Neural cell (in vitro differentiated cells): ENCODE measurements around the gene GAL. TPM values are rescaled to one million over a fixed set of nuclear protein-coding genes. Genes with fewer than 3 reads are reported as not detected.

Experiments used
- H2AFZ ChIP-seq: fragments of 200-600, 300-800 bp; sonication (generic), shearing (Covaris generic); 2 replicates; pipeline ENCODE4 v1.6.0; 2014; ENCODE audit warnings: low read depth, mild to moderate bottlenecking, antibody characterized with exemption, low read length, moderate library complexity
- H3F3A ChIP-seq: fragments of 200-600 bp; shearing (Covaris generic); 2 replicates; pipeline ENCODE4 v1.6.1; 2016; ENCODE audit warnings: mild to moderate bottlenecking, moderate library complexity, mixed read lengths, antibody characterized with exemption, low read length; ENCODE audit not compliant: insufficient read depth, poor library complexity, severe bottlenecking
- H3K27ac ChIP-seq: fragments of 200-600, 300-800 bp; sonication (generic), shearing (Covaris generic); 2 replicates; pipeline ENCODE4 v1.5.1; 2014; ENCODE audit warnings: mild to moderate bottlenecking, low read length, moderate library complexity
- H3K27me3 ChIP-seq: fragments of 300-800, 200-600 bp; sonication (generic), shearing (Covaris generic); 2 replicates; pipeline ENCODE4 v1.6.0; 2014; ENCODE audit warnings: mild to moderate bottlenecking, low read depth, low read length, moderate library complexity; ENCODE audit not compliant: insufficient read depth
- H3K36me3 ChIP-seq: fragments of 300-800, 200-600 bp; sonication (generic), shearing (Covaris generic); 2 replicates; pipeline ENCODE4 v1.5.1; 2014; ENCODE audit warnings: mild to moderate bottlenecking, antibody characterized with exemption, low read length, moderate library complexity; ENCODE audit not compliant: insufficient read depth
- H3K4me2 ChIP-seq: fragments of 300-800, 200-600 bp; sonication (generic), shearing (Covaris generic); 2 replicates; pipeline ENCODE4 v1.6.0; 2014; ENCODE audit warnings: mild to moderate bottlenecking, low read length
- H3K4me3 ChIP-seq: fragments of 300-800, 200-600 bp; sonication (generic), shearing (Covaris generic); 2 replicates; pipeline ENCODE4 v1.5.1; 2014; ENCODE audit warnings: mild to moderate bottlenecking, low read length, moderate library complexity
- H3K79me2 ChIP-seq: fragments of 200-600 bp; shearing (Covaris generic); replicated peaks from 2 replicates; pipeline ENCODE4 v1.6.0; 2014; ENCODE audit warnings: mild to moderate bottlenecking, low read length, moderate library complexity; ENCODE audit not compliant: insufficient read depth
- H3K9ac ChIP-seq: fragments of 300-800, 200-600 bp; sonication (generic), shearing (Covaris generic); 2 replicates; pipeline ENCODE4 v1.6.1; 2016; ENCODE audit warnings: mild to moderate bottlenecking, low read length, mixed read lengths
- H3K9me2 ChIP-seq: fragments of 200-600 bp; shearing (Covaris generic); 2 replicates; pipeline ENCODE4 v1.6.1; 2016; ENCODE audit warnings: mild to moderate bottlenecking, low read length, mixed read lengths; ENCODE audit not compliant: insufficient read depth
- H3K9me3 ChIP-seq: fragments of 200-600, 300-800 bp; sonication (generic), shearing (Covaris generic); 2 replicates; pipeline ENCODE4 v1.6.1; 2016; ENCODE audit warnings: mild to moderate bottlenecking, mixed run types, low read length, moderate library complexity, mixed read lengths
- H4K20me1 ChIP-seq: fragments of 200-600 bp; shearing (Covaris generic); 2 replicates; pipeline ENCODE4 v1.6.1; 2016; ENCODE audit warnings: mild to moderate bottlenecking, mixed run types; ENCODE audit not compliant: insufficient read depth
- EP300 ChIP-seq: fragments of 450-650 bp; conservative IDR thresholded peaks from 2 replicates; pipeline ENCODE4 v1.6.1; 2014; ENCODE audit warnings: antibody characterized with exemption, mild to moderate bottlenecking, moderate library complexity; ENCODE audit not compliant: poor library complexity, severe bottlenecking
- EZH2 ChIP-seq: fragments of 200-600, 300-800 bp; shearing (Covaris generic), sonication (generic); IDR thresholded peaks from 2 replicates; pipeline ENCODE4 v1.6.1; 2014; ENCODE audit warnings: antibody characterized with exemption, low read length, borderline replicate concordance, mild to moderate bottlenecking; ENCODE audit not compliant: insufficient read depth, poor library complexity, severe bottlenecking
- MXI1 ChIP-seq: fragments of 450-650 bp; conservative IDR thresholded peaks from 2 replicates; pipeline ENCODE4 v1.6.1; 2014; ENCODE audit warnings: antibody characterized with exemption, mild to moderate bottlenecking; ENCODE audit not compliant: poor library complexity, severe bottlenecking
- POLR2AphosphoS5 ChIP-seq: IDR thresholded peaks from 2 replicates; pipeline ENCODE4 v1.6.1; 2012
- RAD21 ChIP-seq: fragments of 450-650 bp; conservative IDR thresholded peaks from 2 replicates; pipeline ENCODE4 v1.6.1; 2014; ENCODE audit warnings: antibody characterized with exemption, mild to moderate bottlenecking, moderate library complexity
- REST ChIP-seq: IDR thresholded peaks from 2 replicates; pipeline ENCODE4 v1.6.1; 2012; ENCODE audit warnings: borderline replicate concordance
- SMC3 ChIP-seq: fragments of 450-650 bp; conservative IDR thresholded peaks from 2 replicates; pipeline ENCODE4 v1.6.1; 2014; ENCODE audit warnings: antibody characterized with exemption, mild to moderate bottlenecking, moderate library complexity; ENCODE audit not compliant: poor library complexity
- TAF1 ChIP-seq: IDR thresholded peaks from 2 replicates; pipeline ENCODE4 v1.6.1; 2012; ENCODE audit warnings: low read depth
- polyA plus RNA-seq: library from polyadenylated mRNA; depleted of rRNA; stranded (reverse); fragments of >200 nt; gene quantifications from 2 replicates; pipeline ENCODE4 v1.2.3, GENCODE V29; 2014
- TF ChIP-seq, protein P1 (sequence below): fragments of 450-650 bp; IDR thresholded peaks from 2 replicates; pipeline ENCODE4 v1.5.1; 2014; ENCODE audit warnings: antibody characterized with exemption, mild to moderate bottlenecking, moderate library complexity; ENCODE audit not compliant: poor library complexity, severe bottlenecking

The GAL gene
- polyA plus RNA-seq, 1 donor from 2014 or later = 2.1 TPM

GRCh38 chr11:68698993-68699392, 14.6 kb downstream of the GAL start:
- no peaks in the 10 kb centered on the region for H4K20me1 ChIP-seq
- no peaks in the 10 kb centered on the region for H3K9me2 ChIP-seq
- H3K9me3 ChIP-seq = peaks cover 5% of the 10 kb centered on the region
- H3K27ac ChIP-seq = no peak overlapping the region
- H3K79me2 ChIP-seq = no peaks in the 10 kb centered on the region
- no peaks in the 10 kb centered on the region for H3K27me3 ChIP-seq
- H3K36me3 ChIP-seq = no peaks in the 10 kb centered on the region
- H3F3A ChIP-seq = no peaks in the 10 kb centered on the region
- no peak overlapping the region for H3K9ac ChIP-seq
- no peak overlapping the region for H3K4me3 ChIP-seq
- H2AFZ ChIP-seq = no peak overlapping the region
- TF ChIP-seq TAF1 = no peak
- TF ChIP-seq RAD21 = no peak
- no peak for TF ChIP-seq SMC3
- TF ChIP-seq REST = no peak
- TF ChIP-seq EP300 = no peak
- no peak for TF ChIP-seq MXI1
- no peak for TF ChIP-seq POLR2AphosphoS5
- TF ChIP-seq EZH2 = no peak
- TF ChIP-seq, protein P1, sequence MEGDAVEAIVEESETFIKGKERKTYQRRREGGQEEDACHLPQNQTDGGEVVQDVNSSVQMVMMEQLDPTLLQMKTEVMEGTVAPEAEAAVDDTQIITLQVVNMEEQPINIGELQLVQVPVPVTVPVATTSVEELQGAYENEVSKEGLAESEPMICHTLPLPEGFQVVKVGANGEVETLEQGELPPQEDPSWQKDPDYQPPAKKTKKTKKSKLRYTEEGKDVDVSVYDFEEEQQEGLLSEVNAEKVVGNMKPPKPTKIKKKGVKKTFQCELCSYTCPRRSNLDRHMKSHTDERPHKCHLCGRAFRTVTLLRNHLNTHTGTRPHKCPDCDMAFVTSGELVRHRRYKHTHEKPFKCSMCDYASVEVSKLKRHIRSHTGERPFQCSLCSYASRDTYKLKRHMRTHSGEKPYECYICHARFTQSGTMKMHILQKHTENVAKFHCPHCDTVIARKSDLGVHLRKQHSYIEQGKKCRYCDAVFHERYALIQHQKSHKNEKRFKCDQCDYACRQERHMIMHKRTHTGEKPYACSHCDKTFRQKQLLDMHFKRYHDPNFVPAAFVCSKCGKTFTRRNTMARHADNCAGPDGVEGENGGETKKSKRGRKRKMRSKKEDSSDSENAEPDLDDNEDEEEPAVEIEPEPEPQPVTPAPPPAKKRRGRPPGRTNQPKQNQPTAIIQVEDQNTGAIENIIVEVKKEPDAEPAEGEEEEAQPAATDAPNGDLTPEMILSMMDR = no peak
- no peak overlapping the region for H3K4me2 ChIP-seq

GRCh38 chr11:68704887-68705286, 20.5 kb downstream of the GAL start:
- no peaks in the 10 kb centered on the region for H3K79me2 ChIP-seq
- no peaks in the 10 kb centered on the region for H3K9me3 ChIP-seq
- H3K4me3 ChIP-seq = no peak overlapping the region
- H3K9me2 ChIP-seq = no peaks in the 10 kb centered on the region
- no peaks in the 10 kb centered on the region for H3K27me3 ChIP-seq
- H3F3A ChIP-seq = no peaks in the 10 kb centered on the region
- H4K20me1 ChIP-seq = no peaks in the 10 kb centered on the region
- no peak overlapping the region for H3K9ac ChIP-seq
- no peak overlapping the region for H2AFZ ChIP-seq
- TF ChIP-seq RAD21 (no peak), MXI1 (no peak), EZH2 (no peak), POLR2AphosphoS5 (no peak), SMC3 (no peak), EP300 (no peak), REST (no peak), TAF1 (no peak)
- TF ChIP-seq, protein P1 = no peak
- no peak overlapping the region for H3K27ac ChIP-seq
- H3K36me3 ChIP-seq = no peaks in the 10 kb centered on the region
- no peak overlapping the region for H3K4me2 ChIP-seq
